ENCODE data around the gene CCND2.

The CCND2 gene

GRCh38 chr12:4276524-4277204 is 3.1 kb downstream of the CCND2 start:
- peak; percentile 73 for DNase-seq (ENCODE audit: low read depth, low spot score)

GRCh38 chr12:4277205-4277543 is 3.6 kb downstream of the CCND2 start:
- DNase-seq (ENCODE audit: low read depth, low spot score), result no peak

GRCh38 chr12:4277857-4278256 is 4.3 kb downstream of the CCND2 start:
- no peak for DNase-seq (ENCODE audit: low read depth, low spot score)

- no peak for DNase-seq (ENCODE audit: low read depth, low spot score)
Observed at GRCh38 chr12:4278329-4279197, 5.0 kb downstream of the CCND2 start.

- DNase-seq (ENCODE audit: low read depth, low spot score), result no peak
Observed at GRCh38 chr12:4279198-4279690, 5.7 kb downstream of the CCND2 start.

- no peak for DNase-seq (ENCODE audit: low read depth, low spot score)
Observed at GRCh38 chr12:4280351-4281163, 7.0 kb downstream of the CCND2 start.

GRCh38 chr12:4281173-4281654 is 7.7 kb downstream of the CCND2 start:
- DNase-seq (ENCODE audit: low read depth, low spot score), result no peak

- DNase-seq (ENCODE audit: low read depth, low spot score), result no peak
Observed at GRCh38 chr12:4282103-4282891, 8.7 kb downstream of the CCND2 start.

- no peak for DNase-seq (ENCODE audit: low read depth, low spot score)
Observed at GRCh38 chr12:4282892-4283511, 9.4 kb downstream of the CCND2 start.

- no peak for DNase-seq (ENCODE audit: low read depth, low spot score)
Observed at GRCh38 chr12:4283512-4284255, 10.1 kb downstream of the CCND2 start.

- DNase-seq (ENCODE audit: low read depth, low spot score), result no peak
Observed at GRCh38 chr12:4284306-4284705, 10.7 kb downstream of the CCND2 start.

- DNase-seq (ENCODE audit: low read depth, low spot score), result no peak
Observed at GRCh38 chr12:4285070-4285469, 11.5 kb downstream of the CCND2 start.

GRCh38 chr12:4286228-4286627 is 12.7 kb downstream of the CCND2 start:
- DNase-seq (ENCODE audit: low read depth, low spot score), result no peak

- DNase-seq (ENCODE audit: low read depth, low spot score), result no peak
Observed at GRCh38 chr12:4286771-4287317, 13.3 kb downstream of the CCND2 start.

GRCh38 chr12:4287325-4288211 is 14.0 kb downstream of the CCND2 start:
- DNase-seq (ENCODE audit: low read depth, low spot score), result no peak

- no peak for DNase-seq (ENCODE audit: low read depth, low spot score)
Observed at GRCh38 chr12:4288296-4289131, 15.0 kb downstream of the CCND2 start.

- DNase-seq (ENCODE audit: low read depth, low spot score), result no peak
Observed at GRCh38 chr12:4289231-4289878, 15.8 kb downstream of the CCND2 start.
